K562 (cell line): Measurements from ENCODE around the gene SOS1. TPM values are rescaled to one million over a fixed set of nuclear protein-coding genes. Genes with fewer than 3 reads are reported as not detected.

Experiments used
- CBX5 ChIP-seq: IDR thresholded peaks from 2 replicates; pipeline ENCODE4 v1.6.1; 2014; ENCODE audit warnings: low read depth, borderline replicate concordance
- E2F6 ChIP-seq, 2 experiments: IDR thresholded peaks; 2 replicates each; pipeline ENCODE4 v1.6.1; 2011; ENCODE audit warnings: borderline replicate concordance in 1 of 2, control low read depth in 1 of 2, low read depth in 1 of 2, low read length in 1 of 2, mild to moderate bottlenecking in 1 of 2, mixed read lengths in 1 of 2, moderate library complexity in 1 of 2; ENCODE audit not compliant: insufficient read depth in 1 of 2, insufficient read length in 1 of 2, poor library complexity in 1 of 2, severe bottlenecking in 1 of 2; ENCODE audit errors: extremely low read depth in 1 of 2
- ETS1 ChIP-seq: conservative IDR thresholded peaks from 2 replicates; pipeline ENCODE4 v1.6.1; 2011; ENCODE audit warnings: low read depth, mild to moderate bottlenecking, low read length; ENCODE audit not compliant: control insufficient read depth
- HDAC1 ChIP-seq, 2 experiments: fragments of 450-650 bp; IDR thresholded peaks; 2 replicates each; pipeline ENCODE4 v1.6.1; 2016 to 2017; ENCODE audit warnings: inconsistent platforms in 1 of 2, mild to moderate bottlenecking in 1 of 2, moderate library complexity in 1 of 2
- ILF3 ChIP-seq: fragments of 450-650 bp; IDR thresholded peaks from 2 replicates; pipeline ENCODE4 v1.6.1; 2018; ENCODE audit warnings: antibody characterized with exemption, mild to moderate bottlenecking, moderate library complexity, borderline replicate concordance
- NFE2 ChIP-seq: IDR thresholded peaks from 2 replicates; pipeline ENCODE4 v1.6.1; 2014; ENCODE audit warnings: antibody characterized with exemption, low read depth
- PHF21A ChIP-seq: fragments of 450-650 bp; IDR thresholded peaks from 2 replicates; pipeline ENCODE4 v1.6.1; 2017; ENCODE audit warnings: low read depth, borderline replicate concordance
- REST ChIP-seq, 2 experiments: fragments of 450-650 bp; formaldehyde crosslinking in 1 of 2; IDR thresholded peaks; 2 replicates each; pipeline versions ENCODE4 v1.4.0 to v1.6.1; 2014 to 2020; ENCODE audit warnings: mild to moderate bottlenecking in 2 of 2, borderline replicate concordance in 1 of 2, low read depth in 1 of 2
- SNAPC5 ChIP-seq: fragments of 250-450 bp; sonication (Bioruptor Pico); IDR thresholded peaks from 2 replicates; pipeline ENCODE4 v1.8.0; 2021; ENCODE audit warnings: moderate library complexity, mild to moderate bottlenecking, inconsistent platforms
- SREBF1 ChIP-seq: fragments of 150-350 bp; IDR thresholded peaks from 2 replicates; pipeline ENCODE4 v1.6.1; 2014; ENCODE audit warnings: antibody characterized with exemption, low read depth, low read length, borderline replicate concordance
- SREBF2 ChIP-seq: sonication (generic); formaldehyde crosslinking; IDR thresholded peaks from 2 replicates; pipeline ENCODE4 v1.4.0; 2020; ENCODE audit warnings: mild to moderate bottlenecking, missing genetic modification reagents
- STAG1 ChIP-seq: sonication (generic); formaldehyde crosslinking; IDR thresholded peaks from 2 replicates; pipeline ENCODE4 v1.5.0; 2020; ENCODE audit warnings: missing genetic modification reagents, borderline replicate concordance
- ZNF584 ChIP-seq: fragments of 200-800 bp; sonication (Bioruptor generic); IDR thresholded peaks from 2 replicates; pipeline ENCODE4 v1.6.1; 2016; ENCODE audit warnings: low read depth, mild to moderate bottlenecking, missing genetic modification characterization, missing compliant biosample characterization
- polyA plus RNA-seq, 8 experiments: library from polyadenylated mRNA; depleted of rRNA in 4 of 8; stranded (reverse) in 5 of 8; unstranded in 3 of 8; fragments of >200 nt; fragmentation: Nextera tagmentation in 2 of 8; fragmentation: Illumina TruSeq in 1 of 8; extraction: Ambion mirVana in 2 of 8; extraction: Trizol in 1 of 8; gene quantifications; 2 replicates each; pipeline versions ENCODE4 v1.2.1 to v1.2.3, GENCODE V29; 2011 to 2014; ENCODE audit warnings: inconsistent platforms in 1 of 8, missing spikeins in 1 of 8
- total RNA-seq, 7 experiments: library from RNA; depleted of rRNA in 6 of 7; stranded (reverse); fragments of >200 nt in 6 of 7; fragmentation: Illumina TruSeq in 2 of 7; extraction: Trizol in 2 of 7; gene quantifications; 2 replicates each; pipeline versions ENCODE4 v1.2.1 to v1.2.3, GENCODE V29; 2011 to 2021; ENCODE audit warnings: low replicate concordance in 1 of 7

SOS1 gene
- total and polyA plus RNA-seq, 9 of the 15 experiments (the other 6 are each of a cell fraction or from before 2014, with no cell fraction given) = 2.5 to 27.1 (median 16.3) TPM

- TF ChIP-seq SNAPC5 (CRISPR knock-in tag) (no peak), E2F6 (IDR thresholded peaks at IDR 0.05; ENCODE audit: borderline replicate concordance in 1 of 2, extremely low read depth in 1 of 2, insufficient read depth in 1 of 2, insufficient read length in 1 of 2, low read depth in 1 of 2, low read length in 1 of 2, poor library complexity in 1 of 2, severe bottlenecking in 1 of 2) (no peak), REST (IDR thresholded peaks at IDR 0.05; ENCODE audit: borderline replicate concordance) (no peak), REST (CRISPR knock-in tag; IDR thresholded peaks at IDR 0.05; ENCODE audit: low read depth) (no peak), NFE2 (no peak), ETS1 (no peak), HDAC1 (IDR thresholded peaks at IDR 0.05) (peak in 1 of 2 experiments; percentile 32; a peak in 1 of 4 replicates), PHF21A (no peak), ILF3 (no peak), CBX5 (no peak), SREBF2 (CRISPR knock-in tag) (no peak), ZNF584 (CRISPR knock-in tag) (no peak), STAG1 (CRISPR knock-in tag) (no peak), SREBF1 (no peak)
- TF ChIP-seq, all 486 proteins: peak for 18
Measured at GRCh38 chr2:39124746-39125057, 3.9 kb upstream of the SOS1 start (continued).
